Right kidney (tissue), 1 donor: Measurements from ENCODE around the gene TMEM11.

Experiments
- DNase-seq: peaks from one replicate; pipeline ENCODE4 v3.0.0-alpha.2; 2016

Gene TMEM11

GRCh38 chr17:21186399-21187187 is 27.4 kb downstream of the TMEM11 start:
- DNase-seq: no peak

- DNase-seq: no peak
These were observed 28.9 kb downstream of the TMEM11 start for GRCh38 chr17:21185061-21185460.

DNA sequence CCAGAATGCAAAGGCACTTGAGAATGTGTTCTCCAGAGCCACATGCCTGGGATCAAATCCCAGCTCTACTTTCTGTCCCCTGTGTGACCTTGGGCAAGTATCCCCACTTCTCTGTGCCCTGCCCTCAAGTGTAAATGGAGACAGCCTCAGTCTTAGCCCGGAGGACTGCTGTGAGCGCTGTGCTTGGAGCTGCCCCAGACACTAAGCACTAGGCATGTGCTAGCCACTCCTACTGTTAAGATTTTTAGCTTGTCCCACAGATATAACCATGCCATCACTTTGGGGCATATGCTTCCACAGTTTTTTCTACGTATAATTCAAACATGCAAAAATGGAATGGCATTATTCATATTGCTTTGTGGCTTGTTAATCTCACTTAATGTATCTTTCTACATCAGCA is 29.4 kb downstream of the TMEM11 start:
- no peak for DNase-seq

GRCh38 chr17:21183468-21183867 is 30.5 kb downstream of the TMEM11 start:
- DNase-seq: no peak

GRCh38 chr17:21177854-21178600 is 35.9 kb downstream of the TMEM11 start:
- DNase-seq: no peak

DNA sequence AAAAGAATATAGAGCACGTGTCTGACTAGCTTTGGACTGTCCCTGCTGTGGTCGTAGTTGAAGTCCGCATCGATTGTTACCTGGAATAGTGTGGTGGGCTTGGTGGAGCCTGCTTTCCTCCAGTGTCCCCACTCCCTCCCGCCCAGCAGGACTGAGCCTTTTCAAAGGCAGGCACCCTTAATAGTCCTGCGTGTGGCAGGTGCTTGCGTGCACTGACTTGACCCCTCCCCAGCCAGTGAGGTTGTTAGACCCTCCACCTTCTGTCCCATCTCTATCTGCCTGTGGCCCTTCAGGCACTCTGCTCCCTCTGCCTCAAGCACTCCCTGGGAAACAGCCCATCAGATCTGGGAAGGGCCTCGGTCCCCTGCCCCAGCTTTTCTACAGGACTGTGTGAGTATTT is 36.6 kb downstream of the TMEM11 start:
- no peak for DNase-seq

DNA sequence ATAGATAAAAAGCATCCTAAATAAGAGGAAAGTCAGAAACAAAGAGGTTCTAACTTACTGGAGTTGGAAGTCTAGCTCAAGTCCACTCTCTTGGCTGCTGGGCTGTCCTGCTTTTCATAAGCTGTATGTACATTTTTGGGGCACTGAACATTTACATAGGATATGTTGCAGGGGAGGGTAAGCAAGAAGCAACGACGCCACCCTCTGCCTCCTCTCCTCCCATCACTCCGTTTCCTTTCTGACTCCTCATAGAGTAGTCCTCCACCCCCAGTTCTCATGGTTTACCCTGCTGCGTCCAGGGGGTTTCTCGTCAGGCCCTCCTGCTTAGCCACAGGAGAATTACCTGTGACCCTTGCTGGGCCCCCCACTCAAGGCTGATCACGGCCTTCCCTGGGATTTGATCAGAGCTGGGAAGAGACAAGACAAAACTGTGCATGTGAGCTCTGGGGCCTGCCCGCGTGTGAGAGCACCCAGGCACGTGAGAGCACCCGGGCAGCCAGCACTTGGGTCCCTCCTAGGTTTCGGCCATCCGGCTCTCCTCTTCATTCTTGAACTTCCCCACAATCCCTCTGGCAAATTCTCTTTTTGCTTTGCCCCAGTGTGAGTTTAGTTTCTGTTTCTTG is 37.1 kb downstream of the TMEM11 start:
- DNase-seq: no peak

- no peak for DNase-seq
These were observed 39.2 kb downstream of the TMEM11 start for GRCh38 chr17:21174713-21175112.

DNA sequence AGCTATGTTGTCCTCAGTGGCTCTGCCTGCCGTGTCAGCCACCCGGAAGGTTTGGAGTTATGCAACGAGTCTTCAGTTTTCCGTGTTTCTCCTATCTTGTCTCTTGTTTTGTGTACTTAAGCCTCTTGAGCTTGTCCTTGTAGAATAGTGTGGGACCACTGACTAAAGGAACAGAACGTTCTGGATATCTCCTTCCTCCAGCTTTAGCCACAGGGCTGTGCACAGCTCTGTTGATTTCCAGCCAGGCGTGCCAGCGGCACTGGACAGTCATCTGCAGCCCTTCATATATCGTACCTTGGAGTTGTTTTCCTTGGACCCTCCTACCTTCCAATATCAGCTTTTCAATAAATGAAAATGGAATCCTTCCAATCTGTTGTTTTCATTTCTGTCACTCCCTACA is 39.8 kb downstream of the TMEM11 start:
- DNase-seq: no peak

- DNase-seq: no peak
These were observed 40.4 kb downstream of the TMEM11 start for GRCh38 chr17:21173543-21173942.

DNA sequence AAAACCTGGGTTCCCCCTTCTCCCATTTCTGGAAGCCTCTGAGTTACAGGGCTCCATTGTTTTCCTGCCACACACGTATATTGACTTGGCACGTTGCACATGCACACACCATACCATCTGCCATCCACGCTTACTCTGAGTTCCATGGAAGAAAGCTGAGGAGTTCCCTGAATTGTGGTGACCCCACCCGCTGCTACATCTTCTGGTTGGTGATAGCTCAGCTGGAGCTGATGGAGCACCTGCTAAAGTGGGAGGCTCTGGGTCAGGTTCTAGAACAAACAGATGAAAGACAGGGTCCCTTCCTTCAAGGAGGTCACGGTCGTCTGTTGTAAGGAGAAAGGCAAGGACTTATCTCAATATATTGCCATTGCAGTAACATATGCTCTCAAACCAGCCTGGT is 41.1 kb downstream of the TMEM11 start:
- no peak for DNase-seq

DNA sequence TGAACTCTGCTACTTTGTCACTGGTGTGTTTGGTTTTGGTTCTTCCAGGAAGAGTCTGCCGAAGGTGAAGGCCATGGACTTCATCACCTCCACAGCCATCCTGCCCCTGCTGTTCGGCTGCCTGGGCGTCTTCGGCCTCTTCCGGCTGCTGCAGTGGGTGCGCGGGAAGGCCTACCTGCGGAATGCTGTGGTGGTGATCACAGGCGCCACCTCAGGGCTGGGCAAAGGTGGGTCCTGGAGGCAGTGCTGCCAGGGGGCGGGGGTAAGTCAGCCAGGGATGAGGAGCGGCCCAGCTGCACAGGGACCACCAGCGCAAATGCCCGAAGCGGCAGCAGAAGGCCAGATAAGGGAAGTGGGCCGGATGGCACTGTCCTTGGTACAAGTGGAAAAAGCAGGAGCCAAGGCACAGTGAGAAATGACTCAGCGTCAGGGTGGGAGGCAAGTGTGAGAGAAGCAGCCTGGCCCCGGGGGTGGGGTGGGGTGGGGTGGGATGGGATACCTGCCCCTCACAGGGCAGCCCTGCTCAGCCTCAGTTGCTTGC is 41.9 kb downstream of the TMEM11 start:
- DNase-seq: no peak

DNA sequence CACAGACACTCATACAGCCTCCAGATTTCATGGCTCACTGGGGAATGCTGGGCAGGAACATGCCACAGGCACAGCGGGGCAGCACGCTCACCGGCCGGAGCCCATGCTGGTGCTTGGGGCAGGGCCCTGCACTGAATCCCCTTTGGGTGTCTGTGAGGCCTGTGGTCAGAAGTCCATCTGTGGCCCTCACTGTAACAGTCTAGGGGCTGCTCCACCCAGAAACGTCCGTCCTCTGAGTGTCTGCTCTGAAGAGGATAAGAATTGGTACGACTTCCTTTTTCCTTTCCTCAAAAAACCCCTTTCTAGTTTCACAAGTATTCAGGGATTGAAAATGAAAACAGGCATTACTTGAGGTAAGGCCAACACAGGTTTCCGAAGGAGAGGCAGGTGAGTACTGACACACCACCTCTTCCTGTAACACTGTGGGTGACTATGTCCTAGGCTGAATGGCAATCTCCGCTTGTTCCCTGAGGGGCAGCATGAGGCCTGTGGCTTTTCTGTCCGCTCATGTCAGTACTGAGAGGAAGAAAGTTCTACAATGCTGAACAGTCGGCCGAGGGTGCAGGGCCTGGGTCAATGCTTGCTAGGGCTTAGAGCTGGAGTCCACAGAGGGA is 42.5 kb downstream of the TMEM11 start:
- DNase-seq: no peak

DNA sequence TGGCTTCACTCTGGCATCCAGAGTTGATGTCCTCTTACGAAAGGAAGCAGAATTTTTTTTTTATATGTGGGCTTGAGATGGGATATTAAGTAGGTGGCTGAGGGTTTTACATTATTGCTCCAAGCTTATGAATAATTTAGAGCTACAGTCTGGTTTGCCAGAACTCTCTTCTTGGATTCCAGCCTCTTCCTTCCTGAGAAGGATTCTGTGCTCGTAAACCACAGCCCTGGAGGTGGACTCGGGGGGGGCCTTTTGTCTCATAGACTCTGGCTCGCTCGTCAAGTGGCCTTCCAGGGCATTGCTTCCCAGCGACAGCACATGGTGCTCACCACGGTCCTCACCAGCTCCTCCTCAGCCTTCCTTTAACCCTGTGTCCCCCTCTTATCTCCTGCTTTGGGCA is 43.2 kb downstream of the TMEM11 start:
- no peak for DNase-seq

- no peak for DNase-seq
These were observed 44.5 kb downstream of the TMEM11 start for GRCh38 chr17:21169496-21169895.

GRCh38 chr17:21168555-21168865 is 45.5 kb downstream of the TMEM11 start:
- DNase-seq: no peak

GRCh38 chr17:21167303-21167702 is 46.7 kb downstream of the TMEM11 start:
- DNase-seq: no peak

GRCh38 chr17:21166595-21167210 is 47.3 kb downstream of the TMEM11 start:
- no peak for DNase-seq

- DNase-seq: no peak
These were observed 47.9 kb downstream of the TMEM11 start for GRCh38 chr17:21165922-21166594.

- no peak for DNase-seq
These were observed 49.3 kb downstream of the TMEM11 start for GRCh38 chr17:21164620-21165019.

- no peak for DNase-seq
These were observed 49.7 kb downstream of the TMEM11 start for GRCh38 chr17:21164216-21164615.

DNA sequence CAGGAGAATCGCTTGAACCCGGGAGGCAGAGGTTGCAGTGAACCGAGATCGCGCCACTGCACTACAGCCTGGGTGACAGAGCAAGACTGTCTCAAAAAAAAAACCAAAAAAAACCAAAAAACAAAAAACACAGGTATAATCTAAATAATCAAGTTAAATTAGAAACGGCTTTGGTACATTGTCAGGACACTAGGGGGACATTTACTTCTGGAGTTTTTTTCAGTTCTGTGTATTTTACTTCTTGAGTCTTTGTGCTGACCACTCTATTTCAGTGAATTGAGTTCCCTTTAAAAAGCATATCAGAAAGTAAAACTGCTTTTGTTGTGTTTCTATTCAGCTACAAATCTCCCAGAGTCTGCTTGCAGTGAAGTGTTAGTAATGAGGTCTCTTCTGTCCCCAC is 50.9 kb downstream of the TMEM11 start:
- no peak for DNase-seq
